ENCODE results near the gene PLAGL1. TPM values are rescaled to one million over a fixed set of nuclear protein-coding genes. Genes with fewer than 3 reads are reported as not detected.

The PLAGL1 gene
- total and polyA plus RNA-seq, 2 of the 8 experiments (the other 6 are each of a cell fraction or from before 2014, with no cell fraction given): 0.94 to 1.1 TPM

DNA sequence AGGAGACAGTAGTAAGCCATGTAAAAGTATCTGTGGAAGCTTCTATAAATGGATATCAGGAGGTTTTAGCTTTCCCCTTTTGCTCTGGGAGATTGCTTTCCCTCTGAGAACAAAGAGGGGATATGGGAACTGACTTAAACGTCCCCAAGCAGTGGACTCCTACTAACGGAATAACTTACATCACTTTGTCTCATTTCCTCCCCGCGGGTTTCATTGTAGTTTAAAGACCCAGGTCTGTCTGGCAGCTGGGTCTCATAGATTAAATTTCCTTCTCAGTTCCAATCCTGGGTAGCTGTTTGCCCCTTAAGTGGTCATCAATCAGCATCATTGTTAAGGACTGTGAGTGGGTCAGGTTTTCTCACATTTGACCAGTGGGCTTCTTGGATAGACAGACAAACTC, 68.7 kb downstream of the PLAGL1 start (continued):
- TF ChIP-seq KDM1A (IDR thresholded peaks at IDR 0.05; ENCODE audit: borderline replicate concordance, low read length) (no peak), SIX5 (IDR thresholded peaks at IDR 0.05; ENCODE audit: low read depth, low read length) (no peak), SP1 (IDR thresholded peaks at IDR 0.05; ENCODE audit: low read depth, low read length) (no peak), JUND (IDR thresholded peaks at IDR 0.05; ENCODE audit: low read length) (no peak)
